ENCODE data around the gene LECT2.

The LECT2 gene

DNA sequence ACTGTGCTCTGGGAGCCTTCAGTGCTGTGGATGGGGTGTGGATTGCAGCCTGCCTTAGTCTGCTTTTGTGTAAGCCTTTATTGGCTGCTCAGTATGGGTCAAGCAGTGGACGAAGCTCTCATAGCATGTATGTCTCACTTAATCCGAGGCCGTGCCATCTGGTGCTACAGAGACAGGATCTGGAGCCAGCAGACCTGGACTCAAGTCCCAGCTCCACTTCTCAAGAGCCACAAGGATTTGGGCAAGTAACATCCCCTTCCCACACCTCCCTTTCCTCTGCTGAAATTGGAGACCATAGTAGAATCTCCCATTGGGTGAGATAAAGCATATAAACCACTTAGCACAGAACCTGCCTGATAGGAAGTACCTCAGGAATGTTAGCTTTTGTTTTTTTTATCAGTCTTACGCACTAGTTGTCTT is 23.4 kb upstream of the LECT2 start:
- no peak for DNase-seq (ENCODE audit: low read depth)

DNA sequence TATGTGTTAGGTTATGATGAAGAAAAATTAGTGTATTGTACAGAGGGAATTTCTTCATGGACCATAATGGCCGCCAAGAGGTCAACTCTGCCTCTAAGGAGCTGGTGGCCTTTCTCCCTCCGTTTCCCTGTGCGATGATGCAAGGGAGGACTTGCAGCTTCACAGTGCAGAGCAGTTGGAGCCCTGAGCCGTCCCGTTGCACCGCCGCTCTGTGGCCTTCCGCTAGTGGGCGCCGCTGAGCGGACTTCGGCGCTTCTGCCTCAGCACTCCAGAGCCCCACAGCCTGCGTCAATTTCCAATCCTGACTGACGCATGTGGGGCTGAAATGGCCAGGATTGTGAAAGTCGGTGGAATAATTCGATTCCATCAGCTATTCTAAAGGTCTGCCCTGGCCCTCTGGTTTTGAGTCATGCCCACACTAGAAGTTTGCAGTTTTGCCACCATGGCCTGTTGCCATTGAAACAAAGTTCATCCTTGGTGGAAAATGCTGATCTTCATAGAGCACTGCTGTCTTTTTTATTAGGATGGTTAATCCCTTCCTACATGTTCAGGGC is 22.7 kb upstream of the LECT2 start:
- DNase-seq (ENCODE audit: low read depth): peak; percentile 14

DNA sequence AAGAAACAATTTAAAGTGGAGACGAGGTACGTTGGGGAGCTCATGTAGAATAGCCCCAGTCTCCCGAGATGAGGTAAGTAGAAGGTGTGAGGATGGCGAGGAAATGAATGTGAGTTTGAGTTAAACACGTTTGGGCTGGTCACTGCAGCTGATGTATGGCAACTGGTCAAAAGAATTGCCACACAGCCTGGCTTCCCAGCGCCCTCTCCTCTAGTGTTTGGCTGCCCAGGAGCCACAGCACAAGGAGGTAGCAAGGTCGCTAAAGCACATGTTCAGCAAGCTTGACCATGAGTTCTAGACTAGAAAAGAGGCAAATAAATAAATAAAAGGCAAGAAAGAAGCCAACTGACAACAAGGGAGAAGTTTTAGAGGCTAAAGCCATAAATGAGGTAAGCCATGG is 21.4 kb upstream of the LECT2 start:
- DNase-seq (ENCODE audit: low read depth): no peak

DNA sequence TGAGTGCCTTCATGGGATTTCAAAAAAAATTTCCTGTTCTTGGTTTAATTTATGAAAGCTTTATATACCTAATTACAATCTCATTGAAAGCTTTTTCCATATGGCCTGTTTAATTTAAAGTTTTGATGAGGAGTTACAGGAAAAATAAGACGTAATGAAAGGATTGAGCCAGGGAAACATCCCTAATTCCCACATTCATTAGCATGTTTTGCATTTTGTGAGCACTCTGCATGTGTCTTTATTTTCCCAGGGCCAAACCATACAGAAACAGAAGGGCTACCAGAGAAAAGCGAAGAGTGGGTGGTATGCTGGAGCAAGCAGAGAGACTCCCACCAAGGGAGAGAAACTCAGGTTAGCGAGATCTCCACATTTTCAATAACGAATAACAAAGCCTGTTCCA is 20.3 kb upstream of the LECT2 start:
- DNase-seq (ENCODE audit: low read depth): no peak

DNA sequence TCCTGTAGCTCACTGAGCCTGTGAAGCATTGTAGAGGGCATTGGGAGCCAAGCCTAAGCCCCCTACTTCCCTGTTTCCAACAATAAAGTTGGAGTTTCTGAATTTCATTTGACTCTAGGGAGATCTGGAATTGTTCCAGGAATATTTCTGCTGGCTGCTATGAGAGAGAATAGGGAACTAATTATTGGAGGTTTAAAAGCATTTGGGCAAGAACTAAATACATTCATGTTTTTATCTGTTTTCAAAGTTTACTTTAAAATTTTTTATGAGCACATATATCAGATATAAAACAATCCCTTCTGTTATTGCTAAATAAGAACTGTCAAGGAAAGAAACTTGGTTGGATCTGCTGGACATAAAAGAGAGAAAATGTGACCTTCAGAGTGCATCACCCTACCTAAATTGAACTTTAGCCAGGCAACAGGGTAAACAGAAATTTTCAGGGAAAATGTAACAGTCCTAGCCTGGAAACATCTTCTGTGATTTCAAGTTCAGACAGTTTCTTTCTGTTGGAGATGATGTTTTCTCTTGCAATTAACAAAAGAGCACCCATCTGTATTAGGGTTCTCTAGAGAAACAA is 19.3 kb upstream of the LECT2 start:
- DNase-seq (ENCODE audit: low read depth): no peak

DNA sequence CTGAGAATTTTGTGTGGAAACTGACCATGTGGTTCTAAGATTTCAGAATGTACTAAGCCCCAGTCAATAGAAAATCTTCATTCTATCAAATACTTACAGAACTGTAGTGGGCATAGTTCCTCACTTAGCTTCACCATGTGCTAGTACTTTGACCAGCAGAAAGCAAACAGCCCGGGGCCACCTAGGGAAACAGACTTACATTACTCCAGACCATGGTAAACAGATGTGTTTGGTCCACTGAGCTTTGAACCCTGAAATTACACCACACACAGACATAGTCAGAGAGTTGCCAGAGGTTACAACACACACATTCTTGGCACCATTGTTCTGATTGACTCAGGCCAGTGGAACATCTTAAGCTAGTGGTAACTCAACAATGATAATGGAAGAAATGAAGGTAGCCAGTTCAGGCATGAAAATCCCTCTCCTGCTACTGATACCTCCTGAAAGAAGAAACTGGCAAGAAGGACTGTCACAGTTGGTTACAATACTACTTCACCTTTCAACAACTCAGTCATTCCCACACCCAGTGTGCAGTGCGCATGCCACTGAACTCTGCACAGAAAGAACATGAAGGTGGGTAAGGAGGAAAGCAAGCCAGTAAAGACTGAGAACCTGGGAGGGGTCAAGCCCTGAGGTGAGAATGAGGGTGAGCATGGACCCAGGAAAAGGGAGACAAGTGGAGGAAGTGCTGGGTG is 18.7 kb upstream of the LECT2 start:
- DNase-seq (ENCODE audit: low read depth): no peak

DNA sequence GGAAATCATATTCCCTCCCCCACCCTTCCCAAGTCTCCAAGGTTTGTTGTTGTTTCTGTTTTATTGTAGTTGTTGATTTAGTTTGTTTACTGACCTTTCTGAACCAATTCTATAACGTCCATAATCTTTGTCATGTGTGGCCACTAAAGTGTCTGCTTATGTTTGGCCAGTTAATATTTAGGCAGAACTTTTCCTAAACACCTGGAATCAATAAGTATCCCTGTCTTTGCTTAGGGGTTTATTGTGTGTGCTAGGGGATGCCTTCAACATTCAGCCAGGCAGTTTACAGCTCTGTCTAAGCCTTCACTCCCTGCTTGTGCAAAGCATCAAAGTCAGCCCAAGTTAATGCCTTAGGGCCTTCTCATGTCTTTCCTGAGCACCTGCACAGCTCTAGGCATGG is 16.9 kb upstream of the LECT2 start:
- DNase-seq (ENCODE audit: low read depth): no peak

DNA sequence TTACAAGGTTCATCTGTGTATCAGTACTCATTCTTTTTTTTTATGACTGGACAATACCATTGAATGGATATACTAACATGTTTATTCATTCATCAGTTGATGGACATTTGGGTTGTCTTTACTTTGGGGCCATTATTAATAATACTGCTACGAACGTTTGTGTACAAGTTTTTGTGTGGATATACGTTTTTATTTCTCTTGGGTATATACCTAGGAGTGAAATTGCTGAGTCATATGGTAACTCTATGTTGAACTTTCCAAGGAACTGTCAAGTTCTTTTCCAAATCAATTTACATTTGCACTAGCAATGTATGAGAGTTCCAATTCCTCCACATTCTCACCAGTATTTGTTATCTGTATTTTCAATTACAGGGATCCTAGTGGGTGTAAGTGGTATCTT is 12.0 kb upstream of the LECT2 start:
- DNase-seq (ENCODE audit: low read depth): no peak

DNA sequence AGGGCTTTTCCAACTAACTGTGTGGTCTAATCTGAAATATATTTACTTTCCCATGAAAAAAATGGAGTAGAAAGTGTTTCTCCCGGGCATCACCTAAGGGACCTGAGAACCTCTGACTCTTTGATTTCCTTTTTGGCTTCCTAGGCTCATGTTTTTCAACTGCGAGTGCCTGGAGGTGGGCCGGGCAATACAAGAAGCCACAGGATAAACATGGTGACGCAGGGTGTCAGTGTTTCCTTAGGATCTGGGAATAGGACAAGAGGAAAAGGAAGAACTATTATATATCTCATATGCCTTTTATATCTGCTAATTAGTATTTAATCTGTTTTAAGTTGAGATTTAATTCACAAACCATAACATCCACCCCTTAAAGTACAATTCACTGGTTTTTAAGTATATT is 11.4 kb upstream of the LECT2 start:
- no peak for DNase-seq (ENCODE audit: low read depth)

DNA sequence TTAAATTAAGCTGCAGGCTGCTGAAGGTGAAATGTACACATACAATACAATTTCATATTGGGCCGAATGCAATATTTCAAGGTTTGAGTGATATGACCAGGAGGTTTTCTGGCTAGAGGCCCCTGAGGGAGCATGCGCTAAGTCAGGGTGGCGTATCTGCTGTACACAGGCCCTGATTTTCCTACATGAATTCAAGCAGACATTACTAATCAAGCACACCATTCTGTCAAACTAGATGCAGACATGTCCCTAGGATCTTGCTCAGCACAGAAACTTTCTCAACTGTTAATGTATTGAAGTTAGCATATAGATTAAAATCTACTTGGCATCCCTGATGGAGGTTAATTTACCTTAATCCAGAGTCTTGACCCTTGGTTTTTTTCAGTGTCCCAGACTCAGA is 10.7 kb upstream of the LECT2 start:
- no peak for DNase-seq (ENCODE audit: low read depth)

DNA sequence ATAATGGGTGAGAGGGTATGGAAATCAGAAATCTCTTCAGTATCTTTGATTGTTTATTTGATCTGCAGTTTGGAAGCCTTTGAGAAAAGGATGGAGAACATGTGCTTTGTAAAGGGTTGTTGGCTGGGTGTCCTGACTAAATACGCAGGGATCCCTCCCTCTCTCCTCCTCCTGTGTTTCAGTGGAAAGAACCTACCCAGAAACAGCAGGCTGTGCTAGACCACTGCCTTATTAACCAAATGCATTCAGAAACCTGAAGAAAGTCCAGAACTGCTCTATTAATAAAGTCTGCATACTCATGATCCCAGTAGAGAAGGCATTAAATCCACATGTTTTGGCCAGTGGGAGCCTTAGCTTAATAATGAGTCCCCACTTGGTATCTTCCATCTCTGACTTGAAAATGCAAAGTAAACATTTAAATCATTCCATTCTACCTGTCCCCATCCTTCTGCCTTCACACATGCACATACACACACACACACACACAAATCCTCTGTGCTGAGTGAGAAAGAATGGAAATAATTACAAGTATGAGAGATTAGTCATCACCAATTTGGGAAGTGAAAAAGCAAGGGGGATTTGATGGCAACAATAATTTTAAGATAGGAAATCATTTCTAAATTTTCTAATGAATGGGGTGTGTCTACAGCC is 10.0 kb upstream of the LECT2 start:
- no peak for DNase-seq (ENCODE audit: low read depth)

DNA sequence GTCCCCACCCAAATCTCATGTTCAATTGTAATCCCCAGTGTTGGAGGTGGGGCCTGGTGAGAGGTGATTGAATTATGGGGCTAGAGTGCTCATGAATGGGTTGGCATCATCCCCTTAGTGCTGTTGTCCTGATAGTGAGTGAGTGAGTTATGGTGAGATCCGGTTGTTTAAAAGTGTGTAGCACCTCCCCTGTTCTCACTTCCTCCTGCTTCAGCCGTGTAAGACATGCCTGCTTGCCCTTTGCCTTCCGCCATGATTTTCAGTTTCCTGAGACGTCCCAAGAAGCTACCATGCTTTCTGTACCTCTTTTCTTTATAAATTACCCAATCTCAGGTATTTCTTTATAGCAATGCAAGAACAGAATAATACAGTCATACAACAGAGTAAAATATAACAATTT is 742 bp upstream of the LECT2 start:
- no peak for DNase-seq (ENCODE audit: low read depth)

DNA sequence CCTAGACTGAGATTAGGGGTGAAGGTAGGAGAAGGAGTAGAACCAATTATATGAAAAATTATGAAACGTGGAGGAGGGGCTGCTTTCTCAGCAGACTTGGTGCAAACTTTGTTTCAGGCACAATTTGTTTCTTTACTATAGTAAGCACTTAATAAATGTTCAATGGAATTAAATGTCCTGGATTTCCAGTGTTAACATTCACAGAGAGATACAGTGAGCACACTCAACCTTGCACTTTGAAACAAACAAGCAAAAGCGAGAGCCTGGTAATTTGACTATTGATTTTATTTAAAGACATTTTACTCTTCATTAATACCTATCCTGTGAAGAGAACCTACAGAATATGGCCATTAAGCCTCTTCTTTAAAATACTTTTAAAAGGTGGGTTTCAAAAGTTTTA is 933 bp downstream of the LECT2 start:
- no peak for DNase-seq (ENCODE audit: low read depth)

DNA sequence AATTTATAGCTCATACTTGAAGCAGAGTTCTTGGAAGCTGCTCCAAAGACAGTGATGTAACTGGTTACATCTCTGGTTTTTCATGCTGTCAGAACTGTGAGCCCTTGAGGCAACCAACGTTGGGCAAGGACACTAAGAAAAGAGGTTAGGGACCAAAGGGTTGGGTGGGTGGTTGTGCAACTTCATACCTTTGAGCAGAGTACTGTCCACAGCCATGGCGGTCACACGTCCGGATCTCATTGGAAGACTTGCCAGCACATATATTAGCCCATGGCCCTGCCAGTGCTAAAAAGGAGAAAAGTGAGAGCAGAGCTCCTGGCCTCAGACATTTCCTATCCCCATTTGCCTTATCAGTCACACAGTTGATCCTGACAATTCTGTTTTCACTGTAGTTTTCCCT is 2.1 kb downstream of the LECT2 start:
- DNase-seq (ENCODE audit: low read depth): no peak

DNA sequence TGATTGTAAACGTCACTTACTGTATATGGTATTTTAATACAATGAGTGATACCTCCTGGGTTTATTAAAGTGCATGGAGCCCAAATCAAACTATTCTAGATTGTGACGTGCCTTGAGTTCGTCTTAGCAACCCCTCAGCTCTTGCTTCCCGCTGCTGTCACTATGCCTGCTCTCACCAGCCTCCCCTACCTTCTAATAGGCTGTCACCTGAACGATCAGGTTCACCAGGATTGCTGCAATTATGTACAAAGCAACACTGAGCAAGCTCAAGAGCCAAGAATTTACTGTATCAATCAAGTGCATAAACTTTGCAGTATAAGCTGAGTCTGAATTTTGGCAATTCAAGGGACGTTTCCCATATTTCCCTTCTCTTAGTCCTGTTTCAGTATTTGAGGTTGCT is 3.0 kb downstream of the LECT2 start:
- DNase-seq (ENCODE audit: low read depth): no peak

DNA sequence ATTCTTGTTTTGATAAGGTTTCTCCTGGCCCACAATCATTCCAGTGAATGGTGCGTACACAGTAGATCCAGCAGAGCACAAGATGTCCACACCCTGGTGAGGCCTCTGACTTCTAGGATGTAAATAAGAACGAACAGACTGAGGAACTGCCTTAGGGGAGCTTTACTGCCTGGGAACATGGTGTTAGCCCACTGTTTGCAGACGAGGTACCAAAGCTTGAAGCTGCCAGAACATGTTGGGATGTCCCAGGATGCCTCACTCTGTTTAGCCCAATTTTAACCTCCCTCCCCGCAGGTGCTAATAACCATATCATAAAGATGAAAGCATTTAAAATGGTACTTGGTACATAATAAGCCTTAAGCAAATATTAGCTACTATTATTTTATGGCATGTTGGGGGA is 3.5 kb downstream of the LECT2 start:
- no peak for DNase-seq (ENCODE audit: low read depth)

DNA sequence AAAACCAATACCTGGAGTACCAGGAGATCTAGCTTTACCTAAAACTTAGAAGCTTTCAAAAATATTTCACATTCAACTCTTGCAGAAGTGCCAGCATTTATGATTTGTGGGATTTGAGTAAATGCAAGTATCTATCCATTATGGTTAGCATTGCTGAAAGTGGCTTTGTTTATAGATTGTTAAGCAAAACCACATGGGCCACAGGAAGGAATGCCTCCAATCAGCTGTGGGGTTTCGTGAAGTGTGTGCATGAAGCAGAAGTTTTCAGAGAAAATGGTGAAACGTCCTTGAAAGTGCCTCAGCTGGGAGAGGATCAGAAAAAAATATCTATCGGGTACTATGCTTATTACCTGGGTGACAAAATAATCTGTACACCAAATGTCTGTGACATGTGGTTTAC is 4.2 kb downstream of the LECT2 start:
- DNase-seq (ENCODE audit: low read depth): no peak

DNA sequence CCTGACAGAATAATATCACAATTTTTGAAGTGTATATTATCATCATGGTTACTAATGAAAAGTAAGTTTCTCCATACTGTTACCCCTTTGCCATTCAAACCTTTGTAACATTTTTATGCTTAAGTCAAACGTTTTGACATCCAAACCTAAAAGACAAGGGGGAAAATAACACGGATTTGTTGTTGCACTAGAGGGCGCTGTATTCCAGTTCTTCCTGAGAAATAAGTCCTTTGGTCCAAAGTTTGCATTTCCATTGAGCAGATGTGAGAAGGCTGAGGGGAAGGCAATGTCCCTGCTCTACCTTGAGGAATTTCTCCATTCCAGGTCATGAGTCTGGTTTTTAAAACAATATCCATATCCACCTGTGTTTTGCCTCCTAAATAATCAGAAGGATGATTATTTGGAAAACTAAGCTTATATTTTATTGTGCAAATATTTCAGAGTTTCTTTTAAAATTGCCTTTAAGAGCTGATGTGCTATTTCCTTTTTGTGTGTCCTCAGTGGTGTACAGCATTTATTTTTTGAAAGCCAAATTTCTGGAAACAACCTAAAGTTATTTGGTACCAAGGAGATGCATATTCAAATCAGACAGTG is 9.7 kb downstream of the LECT2 start:
- DNase-seq (ENCODE audit: low read depth): no peak

DNA sequence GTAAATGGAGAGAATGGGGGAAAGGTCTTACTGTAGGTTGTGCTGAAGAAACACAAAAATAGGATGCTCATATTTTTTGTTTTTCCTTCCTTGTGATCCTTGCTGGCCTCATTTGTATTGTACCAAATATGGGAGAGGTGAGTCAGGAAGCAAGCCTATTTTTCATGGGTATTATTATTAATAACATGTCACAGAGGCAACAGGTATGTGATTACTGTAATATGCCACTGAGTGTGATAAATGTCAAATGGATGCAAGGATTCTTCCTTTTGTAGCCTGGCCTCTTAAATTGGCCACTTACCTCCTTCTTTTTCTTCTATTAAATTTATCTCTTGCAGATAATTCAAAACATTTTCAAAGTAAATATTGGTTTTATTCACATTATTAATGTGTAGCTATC is 10.2 kb downstream of the LECT2 start:
- DNase-seq (ENCODE audit: low read depth): no peak

DNA sequence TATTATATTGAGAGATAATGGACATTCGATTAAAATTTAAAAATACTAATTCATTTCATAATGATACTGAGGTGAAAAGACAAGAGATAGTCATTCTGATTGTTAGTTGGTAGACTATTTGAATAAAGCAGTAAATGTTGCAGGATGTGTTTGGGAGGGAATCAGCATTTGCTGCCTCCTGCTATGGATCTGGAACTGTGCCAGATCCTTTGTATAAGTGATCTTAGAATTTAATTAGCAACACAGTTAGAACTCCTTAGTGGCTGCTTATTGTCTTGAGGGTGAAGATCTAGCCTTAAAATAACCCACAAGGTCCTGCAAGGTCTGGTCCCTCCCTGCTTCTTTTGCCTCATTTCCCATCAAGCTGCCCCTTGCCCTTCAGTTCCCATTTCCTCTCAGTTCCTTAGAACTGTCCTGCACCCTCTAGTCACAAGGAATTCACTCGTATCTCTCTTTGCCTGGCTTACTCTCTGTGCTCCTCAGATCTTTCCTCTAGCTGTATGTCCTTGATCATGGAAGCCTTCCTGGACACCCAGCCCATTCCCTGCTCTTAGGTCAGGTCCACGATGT is 12.5 kb downstream of the LECT2 start:
- no peak for DNase-seq (ENCODE audit: low read depth)

DNA sequence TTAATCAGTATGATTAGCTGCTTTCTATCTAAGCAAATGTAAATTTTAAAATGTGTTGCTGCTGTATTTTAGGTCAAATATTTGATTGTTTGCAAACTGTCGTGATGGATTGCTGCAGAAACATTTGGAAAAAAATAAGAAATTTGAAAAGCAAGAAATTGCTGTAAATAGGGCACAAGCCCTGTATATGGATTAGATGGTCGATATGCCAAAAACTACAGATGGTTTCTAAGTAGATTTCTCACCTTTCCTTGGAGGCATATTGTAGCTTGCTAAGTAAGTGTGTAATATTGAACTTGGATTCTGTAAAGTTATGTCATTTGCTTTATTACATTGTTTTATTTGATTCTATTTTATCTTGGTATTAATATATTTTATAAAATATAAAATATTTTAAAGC is 13.1 kb downstream of the LECT2 start:
- DNase-seq (ENCODE audit: low read depth): no peak

DNA sequence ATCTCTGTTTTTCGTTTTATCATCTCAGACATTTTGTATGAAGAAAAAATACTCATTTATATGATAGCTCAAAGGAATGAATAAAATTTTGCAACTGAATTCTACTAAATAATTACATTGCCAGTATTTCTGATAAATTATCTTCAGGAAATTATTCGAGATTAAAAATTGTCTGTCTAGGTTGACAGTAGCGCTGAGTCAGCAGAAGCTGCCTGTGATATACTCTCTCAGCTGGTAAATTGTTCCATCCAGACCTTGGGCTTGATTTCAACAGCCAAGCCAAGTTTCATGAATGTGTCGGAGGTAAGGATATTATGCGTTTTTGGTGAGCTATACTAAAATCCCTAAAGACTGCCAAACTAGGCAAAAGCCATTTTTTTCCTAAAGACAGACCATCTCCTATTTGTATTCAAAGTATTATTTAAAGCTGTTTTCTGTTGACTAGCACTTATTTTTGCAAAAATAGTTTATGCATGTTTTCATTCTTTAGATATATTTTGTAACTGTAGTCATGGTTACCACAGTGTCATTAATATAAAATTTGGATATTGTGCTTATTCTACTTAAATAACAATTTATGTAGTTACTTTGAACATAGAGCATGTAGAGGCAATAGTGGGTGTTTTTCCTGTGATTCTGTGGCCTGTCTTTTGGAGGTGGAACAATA is 17.4 kb downstream of the LECT2 start:
- no peak for DNase-seq (ENCODE audit: low read depth)
